Spleen (tissue), 11 donors: ENCODE data around the gene APOBEC3F. TPM values are rescaled to one million over a fixed set of nuclear protein-coding genes. Genes with fewer than 3 reads are reported as not detected.
A peak's percentile ranks its signal among the peaks of the same experiment; 100 is the strongest.
"Not testable (repeated sequence)": the region's sequence is repeated elsewhere in the genome, so short reads cannot be mapped to it uniquely, and the experiment has no call there.

ENCODE experiments used
- DNase-seq: peaks from one replicate; pipeline ENCODE4 v3.0.0-alpha.2; 2020
- H3K27ac ChIP-seq, 8 donors: fragments of 200-600 bp; sonication (generic) in 7 of 8; 1 replicate in 4 of 8; 2 replicates in 4 of 8; pipeline versions ENCODE4 v1.5.0 to v1.8.0; 2016 to 2021; ENCODE audit warnings: inconsistent platforms in 4 of 8, mild to moderate bottlenecking in 4 of 8, moderate library complexity in 1 of 8
- H3K27me3 ChIP-seq, 7 donors: fragments of 200-600 bp; sonication (generic) in 6 of 7; replicated peaks in 1 of 7; 1 replicate in 4 of 7; 2 replicates in 3 of 7; pipeline versions ENCODE4 v1.5.0 to v1.8.0; 2016 to 2021; ENCODE audit warnings: inconsistent platforms in 3 of 7, mild to moderate bottlenecking in 1 of 7
- H3K36me3 ChIP-seq, 6 donors: fragments of 200-600 bp; sonication (generic) in 5 of 6; 1 replicate in 4 of 6; 2 replicates in 2 of 6; pipeline versions ENCODE4 v1.5.0 to v1.8.0; 2016 to 2021; ENCODE audit warnings: inconsistent platforms in 2 of 6
- H3K4me1 ChIP-seq, 6 donors: fragments of 200-600 bp; sonication (generic) in 5 of 6; 1 replicate in 3 of 6; 2 replicates in 3 of 6; pipeline versions ENCODE4 v1.5.0 to v1.8.0; 2016 to 2021; ENCODE audit warnings: inconsistent platforms in 3 of 6
- H3K4me3 ChIP-seq, 8 donors: fragments of 200-600 bp; sonication (generic) in 7 of 8; 1 replicate in 4 of 8; 2 replicates in 4 of 8; pipeline versions ENCODE4 v1.5.0 to v1.8.0; 2016 to 2021; ENCODE audit warnings: inconsistent platforms in 4 of 8, mild to moderate bottlenecking in 4 of 8, moderate library complexity in 2 of 8
- H3K9me3 ChIP-seq, 8 donors: fragments of 200-600 bp; sonication (generic) in 7 of 8; 1 replicate in 4 of 8; 2 replicates in 4 of 8; pipeline versions ENCODE4 v1.5.0 to v1.8.0; 2016 to 2021; ENCODE audit warnings: inconsistent platforms in 4 of 8
- POLR2A ChIP-seq, 3 donors: fragments of 450-650 bp; IDR thresholded peaks; one replicate each; pipeline ENCODE4 v1.5.1; 2017; ENCODE audit warnings: antibody characterized with exemption in 3 of 3, mild to moderate bottlenecking in 1 of 3
- POLR2AphosphoS5 ChIP-seq, 3 donors: sonication (generic); formaldehyde crosslinking; IDR thresholded peaks; one replicate each; pipeline ENCODE4 v1.5.1; 2017; ENCODE audit warnings: antibody characterized with exemption in 3 of 3
- WGBS, 5 donors: extraction: QIAGEN DNeasy Blood & Tissue Kit in 3 of 5; methylation state at CpG; one replicate each; pipeline versions ENCODE4 v1.1.5 to v1.1.7; 2013 to 2018; 5-methylcytosine and 5-hydroxymethylcytosine counted together
- intact Hi-C: fragments of 100-400 bp; cut with DNase I; formaldehyde crosslinking; loops from one replicate; pipeline ENCODE4 v1.15.0; 2023; ENCODE audit warnings: low total_unique reads
- polyA plus RNA-seq, 3 donors: library from polyadenylated mRNA; stranded (reverse); fragments of 200-250 nt; gene quantifications; one replicate each; pipeline ENCODE4 v1.2.1, GENCODE V29; 2013
- total RNA-seq, 7 donors: library from RNA; depleted of rRNA in 3 of 7; stranded (reverse); fragments of >200 nt in 3 of 7; fragmentation: NEBNext Ultra II Directional in 4 of 7; extraction: Animal tissue kit (Norgen Biotek cat#: 25700) in 4 of 7; gene quantifications; one replicate each; pipeline versions ENCODE4 v1.1.0 to v1.2.1, GENCODE V29; 2016 to 2021
- TF ChIP-seq, protein P1 (sequence below), 11 experiments: fragments of 200-600 bp in 7 of 11; fragments of 450-650 bp in 4 of 11; sonication (generic) in 4 of 11; IDR thresholded peaks in 8 of 11; conservative IDR thresholded peaks in 3 of 11; 1 replicate in 7 of 11; 2 replicates in 4 of 11; pipeline versions ENCODE4 v1.4.0 to v1.8.0; 2016 to 2021; ENCODE audit warnings: antibody characterized with exemption in 11 of 11, inconsistent platforms in 4 of 11, mild to moderate bottlenecking in 1 of 11
- donor health status: healthy with polysubstance abuse.
- donor health status: DM: no; HTN: no; CAD: no; lungs with moderate emphysema.
- donor health status: DM: no; HTN: no; CAD: no.
- donor health status: Bipolar disorder and iron deficiency.
- donor health status: healthy.
- donor health status: DM: no; HTN: no; CAD: no.
- donor health status: DM: yes; HTN: yes; CAD: no.

APOBEC3F gene
- total and polyA plus RNA-seq, 10 donors, result 5.4 to 31.5 (median 15.7) TPM

DNA sequence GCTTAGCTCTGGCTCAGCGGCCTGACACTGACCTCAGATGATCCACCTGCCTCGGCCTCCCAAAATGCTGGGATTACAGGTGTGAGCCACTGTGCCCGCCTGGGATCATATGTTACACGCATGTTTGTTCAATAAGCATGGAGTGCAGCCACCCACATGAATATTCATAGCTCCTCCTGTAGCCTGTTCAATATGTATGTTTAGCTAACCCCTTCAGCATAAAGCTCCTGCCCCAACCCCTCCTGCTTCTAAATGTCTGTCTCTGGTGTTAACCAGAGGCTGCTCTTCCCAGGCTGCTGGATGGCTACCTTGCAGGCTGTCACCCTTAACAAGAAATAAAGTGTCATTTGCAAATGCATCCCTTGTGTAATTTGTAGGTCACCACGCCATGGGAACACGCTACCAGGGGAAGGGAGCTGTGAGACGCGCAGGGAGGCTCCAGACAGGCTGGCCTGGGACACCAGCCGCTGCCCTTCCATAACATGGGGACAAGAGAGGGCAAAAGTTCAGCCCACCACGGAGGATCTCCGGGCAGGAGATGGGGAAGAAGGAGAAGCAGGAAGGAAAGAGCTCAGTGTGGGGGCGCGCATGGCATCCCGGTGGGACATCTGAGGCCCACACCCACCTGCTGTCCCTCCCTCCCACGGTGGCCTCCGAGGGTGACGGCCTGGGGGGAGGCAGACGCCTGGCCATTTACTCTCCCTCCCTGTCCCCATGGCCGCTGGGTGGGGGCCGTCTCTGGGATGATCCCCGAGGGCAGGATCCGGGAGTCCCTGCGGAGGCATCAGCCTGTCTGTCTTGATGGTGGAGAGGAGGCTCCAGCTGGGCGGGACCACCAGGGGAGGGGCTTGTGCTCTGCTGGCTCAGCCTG is 35.7 kb downstream of the APOBEC3F start:
- intact Hi-C loops, result loop anchor here (10.0 kb wide), 1 partner anchor 62 kb away; the partner anchor contains the start of gene APOBEC3C
- DNase-seq, H3K9me3 ChIP-seq, H3K27me3 ChIP-seq: not testable (repeated sequence)
- WGBS, 5 donors, result 23 to 64% (median 37%) methylated on average over 9 to 22 of the region's 24 CpGs
- Histone ChIP-seq H3K36me3 (peaks cover 0 to 25% (median 6%) of the 10 kb centered on the region in 6 donors), H3K4me3 (peak overlapping the region in 5 of 8 donors; percentile 25 to 82 (median 60)), H3K27ac (peak overlapping the region; percentile 42 to 96 (median 90)), H3K4me1 (peaks cover 20 to 79% (median 57%) of the 10 kb centered on the region in 6 donors)
- TF ChIP-seq POLR2AphosphoS5 (IDR thresholded peaks at IDR 0.05), result peak in 1 of 3 donors; percentile 12

DNA sequence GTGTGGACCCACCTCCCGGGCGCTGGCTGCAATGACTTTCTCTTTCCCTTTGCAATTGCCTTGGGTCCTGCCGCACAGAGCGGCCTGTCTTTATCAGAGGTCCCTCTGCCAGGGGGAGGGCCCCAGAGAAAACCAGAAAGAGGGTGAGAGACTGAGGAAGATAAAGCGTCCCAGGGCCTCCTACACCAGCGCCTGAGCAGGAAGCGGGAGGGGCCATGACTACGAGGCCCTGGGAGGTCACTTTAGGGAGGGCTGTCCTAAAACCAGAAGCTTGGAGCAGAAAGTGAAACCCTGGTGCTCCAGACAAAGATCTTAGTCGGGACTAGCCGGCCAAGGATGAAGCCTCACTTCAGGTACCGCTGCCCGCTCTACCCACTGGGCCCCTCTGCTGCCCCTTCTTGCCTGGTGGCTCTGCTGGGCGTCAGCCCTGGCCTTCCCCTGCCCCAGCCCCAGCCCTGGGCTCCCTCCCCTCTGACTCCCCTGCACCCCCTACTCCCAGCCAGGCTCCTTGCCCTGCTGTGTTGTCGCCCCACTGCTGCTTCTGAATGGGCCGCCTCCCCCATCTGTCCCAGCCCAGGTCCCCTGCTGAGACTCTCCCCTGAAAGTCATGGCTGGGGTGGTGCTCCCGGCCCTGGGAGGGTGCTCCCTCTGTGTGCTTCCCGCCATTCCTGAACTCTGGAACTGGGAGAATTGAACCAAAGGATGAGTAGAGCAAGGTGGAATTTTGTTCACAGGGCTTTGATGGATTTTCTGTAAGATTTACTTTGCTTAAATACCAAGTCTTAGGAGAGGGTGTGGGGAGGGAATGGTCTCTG is 36.6 kb downstream of the APOBEC3F start, which contains the start of gene APOBEC3G:
TSS of gene APOBEC3G (plus strand) at position 250 of the 815 bp plus-strand sequence. CDS start at position 337, 87 bp downstream.
- Histone ChIP-seq H3K4me1 (peaks cover 20 to 79% (median 54%) of the 10 kb centered on the region in 6 donors), H3K4me3 (peak within 1 kb of the TSS; percentile 46 to 82 (median 58)), H3K36me3 (peaks cover 0 to 34% (median 14%) of the 10 kb centered on the region in 6 donors), H3K27ac (peak within 1 kb of the TSS; percentile 86 to 96 (median 90))
- DNase-seq, result peak; percentile 89
- intact Hi-C loops, result loop anchor here (10.0 kb wide), 1 partner anchor 62 kb away; the partner anchor contains the start of gene APOBEC3C
- H3K9me3 ChIP-seq, H3K27me3 ChIP-seq: not testable (repeated sequence)
- WGBS, 5 donors, result 4 to 9% (median 6%) methylated on average over 9 to 15 of the region's 17 CpGs
- TF ChIP-seq POLR2A (IDR thresholded peaks at IDR 0.05) (peak in 1 of 3 donors; percentile 33), POLR2AphosphoS5 (IDR thresholded peaks at IDR 0.05) (peak; percentile 43 to 80 (median 62))
- TF ChIP-seq, protein P1, sequence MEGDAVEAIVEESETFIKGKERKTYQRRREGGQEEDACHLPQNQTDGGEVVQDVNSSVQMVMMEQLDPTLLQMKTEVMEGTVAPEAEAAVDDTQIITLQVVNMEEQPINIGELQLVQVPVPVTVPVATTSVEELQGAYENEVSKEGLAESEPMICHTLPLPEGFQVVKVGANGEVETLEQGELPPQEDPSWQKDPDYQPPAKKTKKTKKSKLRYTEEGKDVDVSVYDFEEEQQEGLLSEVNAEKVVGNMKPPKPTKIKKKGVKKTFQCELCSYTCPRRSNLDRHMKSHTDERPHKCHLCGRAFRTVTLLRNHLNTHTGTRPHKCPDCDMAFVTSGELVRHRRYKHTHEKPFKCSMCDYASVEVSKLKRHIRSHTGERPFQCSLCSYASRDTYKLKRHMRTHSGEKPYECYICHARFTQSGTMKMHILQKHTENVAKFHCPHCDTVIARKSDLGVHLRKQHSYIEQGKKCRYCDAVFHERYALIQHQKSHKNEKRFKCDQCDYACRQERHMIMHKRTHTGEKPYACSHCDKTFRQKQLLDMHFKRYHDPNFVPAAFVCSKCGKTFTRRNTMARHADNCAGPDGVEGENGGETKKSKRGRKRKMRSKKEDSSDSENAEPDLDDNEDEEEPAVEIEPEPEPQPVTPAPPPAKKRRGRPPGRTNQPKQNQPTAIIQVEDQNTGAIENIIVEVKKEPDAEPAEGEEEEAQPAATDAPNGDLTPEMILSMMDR (IDR thresholded peaks at IDR 0.05 in 8 of 11, conservative IDR thresholded peaks at IDR 0.05 in 3 of 11), result peak in 1 of 11 experiments; percentile 15

DNA sequence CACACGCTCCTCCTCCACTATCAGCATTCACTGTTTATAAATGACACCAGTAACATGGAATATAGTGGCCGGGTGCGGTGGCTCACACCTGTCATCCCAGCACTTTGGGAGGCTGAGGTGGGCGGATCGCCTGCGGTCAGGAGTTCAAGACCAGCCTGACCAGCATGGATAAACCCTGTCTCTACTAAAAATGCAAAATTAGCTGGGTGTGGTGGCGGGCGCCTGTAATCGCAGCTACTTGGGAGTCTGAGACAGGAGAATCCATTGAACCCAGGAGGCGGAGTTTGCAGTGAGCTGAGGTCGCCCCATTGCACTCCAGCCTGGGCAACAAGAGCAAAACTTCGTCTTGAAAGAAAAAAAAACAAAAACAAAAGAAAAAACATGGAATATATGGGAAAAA is 37.2 kb downstream of the APOBEC3F start:
- H3K27me3 ChIP-seq, DNase-seq, H3K9me3 ChIP-seq: not testable (repeated sequence)
- peak overlapping the region; percentile 46 to 82 (median 58) for H3K4me3 ChIP-seq
- H3K27ac ChIP-seq, result peak overlapping the region; percentile 36 to 96 (median 90)
- peaks cover 20 to 80% (median 56%) of the 10 kb centered on the region in 6 donors for H3K4me1 ChIP-seq
- 73 to 88% (median 83%) methylated on average over 12 of the region's 12 CpGs for WGBS, 5 donors
- peaks cover 0 to 41% (median 15%) of the 10 kb centered on the region in 6 donors for H3K36me3 ChIP-seq
- intact Hi-C loops, result loop anchor here (10.0 kb wide), 1 partner anchor 63 kb away; the partner anchor contains the start of gene APOBEC3C

DNA sequence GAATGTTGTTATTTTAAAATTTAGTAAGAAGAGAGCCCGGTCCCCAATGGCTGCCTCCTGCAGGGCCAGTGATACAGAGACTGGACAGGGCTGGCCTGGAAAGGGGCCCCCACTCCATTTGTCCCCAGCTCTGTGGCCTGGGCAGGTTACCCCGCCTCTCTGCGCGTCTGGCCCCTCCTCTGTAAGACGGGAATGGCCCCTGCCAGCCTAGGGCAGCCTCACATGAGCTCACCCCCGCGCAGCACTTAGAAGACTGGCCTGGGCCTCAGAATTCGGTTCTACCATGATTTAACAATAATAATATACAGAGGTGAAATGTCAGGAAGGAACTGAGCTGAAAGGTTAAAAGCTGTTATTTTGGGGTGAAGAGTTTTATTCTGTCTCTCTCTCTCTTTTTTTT is 37.7 kb downstream of the APOBEC3F start:
- Histone ChIP-seq H3K36me3 (peaks cover 0 to 45% (median 17%) of the 10 kb centered on the region in 6 donors), H3K9me3 (no peaks in the 10 kb centered on the region), H3K27ac (peak overlapping the region; percentile 36 to 96 (median 90)), H3K4me3 (peak overlapping the region in 7 of 8 donors; percentile 54 to 82 (median 60)), H3K27me3 (no peaks in the 10 kb centered on the region), H3K4me1 (peaks cover 20 to 82% (median 56%) of the 10 kb centered on the region in 6 donors)
- no peak for DNase-seq
- 79 to 88% (median 85%) methylated on average over 8 of the region's 8 CpGs for WGBS, 5 donors
- intact Hi-C loops, result loop anchor here (10.0 kb wide), 1 partner anchor 64 kb away; the partner anchor contains the start of gene APOBEC3C
- TF ChIP-seq POLR2AphosphoS5 (IDR thresholded peaks at IDR 0.05) (no peak), POLR2A (IDR thresholded peaks at IDR 0.05) (no peak)
- TF ChIP-seq, protein P1 (IDR thresholded peaks at IDR 0.05 in 8 of 11, conservative IDR thresholded peaks at IDR 0.05 in 3 of 11), result no peak

DNA sequence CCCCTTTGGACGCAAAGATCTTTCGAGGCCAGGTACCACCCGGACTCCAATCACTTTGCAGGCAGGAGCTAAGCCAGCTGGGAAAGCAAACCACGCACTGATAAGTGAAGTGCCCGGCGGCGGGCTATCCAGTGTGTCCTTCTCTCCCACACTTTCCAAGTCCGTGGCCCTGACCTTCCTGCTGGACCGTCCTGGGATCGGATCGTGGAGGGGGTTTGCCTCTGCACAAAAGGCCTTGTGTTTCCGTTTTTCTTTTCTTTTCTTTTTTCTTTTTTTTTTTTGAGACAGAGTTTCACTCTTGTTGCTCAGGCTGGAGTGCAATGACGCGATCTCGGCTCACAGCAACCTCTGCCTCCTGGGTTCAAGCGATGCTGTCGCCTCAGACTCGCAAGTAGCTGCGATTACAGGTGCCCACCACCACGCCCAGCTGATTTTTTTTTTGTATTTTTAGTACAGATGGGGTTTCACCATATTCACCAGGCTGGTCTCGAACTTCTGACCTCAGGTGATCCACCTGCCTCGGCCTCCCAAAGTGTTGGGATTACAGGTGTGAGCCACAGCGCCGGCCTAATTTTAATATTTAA is 38.5 kb downstream of the APOBEC3F start:
- intact Hi-C loops, result loop anchor here (10.0 kb wide), 1 partner anchor 64 kb away; the partner anchor contains the start of gene APOBEC3C
- Histone ChIP-seq H3K36me3 (peaks cover 0 to 53% (median 22%) of the 10 kb centered on the region in 6 donors), H3K4me3 (peak overlapping the region in 2 of 8 donors; percentile 60 to 82), H3K27ac (peak overlapping the region in 5 of 8 donors; percentile 88 to 96 (median 91)), H3K4me1 (peaks cover 20 to 84% (median 58%) of the 10 kb centered on the region in 6 donors)
- H3K27me3 ChIP-seq, H3K9me3 ChIP-seq, DNase-seq: not testable (repeated sequence)
- 75 to 85% (median 81%) methylated on average over 18 to 24 of the region's 24 CpGs for WGBS, 5 donors
